Measurements from ENCODE around the gene ZNF799.
"Not testable (repeated sequence)": the region's sequence is repeated elsewhere in the genome, so short reads cannot be mapped to it uniquely, and the experiment has no call there.

The ZNF799 gene

GRCh38 chr19:12400633-12401502, at the start of gene ZNF799:
Gene ZNF799, minus strand, starts transcription at chr19:12401271. Its CDS starts 201 bp downstream, at chr19:12401070.
- DNase-seq, result peak; percentile 95

- DNase-seq, result no peak
Observed at GRCh38 chr19:12450844-12451243, 49.8 kb upstream of the ZNF799 start.

GRCh38 chr19:12448808-12449207, 47.7 kb upstream of the ZNF799 start:
- no peak for DNase-seq

- DNase-seq, result peak; percentile 96
Observed at GRCh38 chr19:12440541-12441316, 39.7 kb upstream of the ZNF799 start, which contains the start of gene ZNF443. Gene ZNF443, minus strand, starts transcription at chr19:12441021. Its CDS starts 107 bp downstream, at chr19:12440914.

GRCh38 chr19:12439686-12440540, 38.8 kb upstream of the ZNF799 start:
- DNase-seq, result not testable (repeated sequence)

- DNase-seq, result not testable (repeated sequence)
Observed at GRCh38 chr19:12430726-12431299, 29.7 kb upstream of the ZNF799 start.

- no peak for DNase-seq
Observed at GRCh38 chr19:12425888-12426274, 24.8 kb upstream of the ZNF799 start.

GRCh38 chr19:12425236-12425887, 24.3 kb upstream of the ZNF799 start:
- no peak for DNase-seq

- not testable (repeated sequence) for DNase-seq
Observed at GRCh38 chr19:12417273-12417672, 16.2 kb upstream of the ZNF799 start.

GRCh38 chr19:12411893-12412292, 10.8 kb upstream of the ZNF799 start:
- no peak for DNase-seq

- DNase-seq, result not testable (repeated sequence)
Observed at GRCh38 chr19:12399901-12400632, 1.0 kb downstream of the ZNF799 start.

GRCh38 chr19:12391148-12391547, 9.9 kb downstream of the ZNF799 start:
- not testable (repeated sequence) for DNase-seq

GRCh38 chr19:12386365-12386764, 14.7 kb downstream of the ZNF799 start:
- DNase-seq, result not testable (repeated sequence)

- no peak for DNase-seq
Observed at GRCh38 chr19:12380444-12380737, 20.7 kb downstream of the ZNF799 start.

- no peak for DNase-seq
Observed at GRCh38 chr19:12379732-12380443, 21.2 kb downstream of the ZNF799 start.

GRCh38 chr19:12374026-12374425, 27.0 kb downstream of the ZNF799 start:
- no peak for DNase-seq

- peak; percentile 92 for DNase-seq
Observed at GRCh38 chr19:12365236-12366162, 35.6 kb downstream of the ZNF799 start, which contains the start of gene ZNF442. Gene ZNF442, minus strand, starts transcription at chr19:12365683. Its CDS starts 2,052 bp downstream, at chr19:12363631.

GRCh38 chr19:12364391-12365235, 36.5 kb downstream of the ZNF799 start:
- DNase-seq, result no peak
